Ovary (tissue), 3 donors: ENCODE data around the gene SART1.

Experiments
- EP300 ChIP-seq: sonication (generic); formaldehyde crosslinking; IDR thresholded peaks from one replicate; pipeline ENCODE4 v1.6.1; 2017; ENCODE audit warnings: antibody characterized with exemption
- TF ChIP-seq, protein P1 (sequence below), 3 donors: fragments of 450-650 bp in 2 of 3; fragments of 200-600 bp in 1 of 3; IDR thresholded peaks; one replicate each; pipeline versions ENCODE4 v1.5.1 to v1.8.0; 2016 to 2022; ENCODE audit warnings: antibody characterized with exemption in 3 of 3, mild to moderate bottlenecking in 1 of 3
- donor health status: DM: no; HTN: no; CAD: no.

DNA sequence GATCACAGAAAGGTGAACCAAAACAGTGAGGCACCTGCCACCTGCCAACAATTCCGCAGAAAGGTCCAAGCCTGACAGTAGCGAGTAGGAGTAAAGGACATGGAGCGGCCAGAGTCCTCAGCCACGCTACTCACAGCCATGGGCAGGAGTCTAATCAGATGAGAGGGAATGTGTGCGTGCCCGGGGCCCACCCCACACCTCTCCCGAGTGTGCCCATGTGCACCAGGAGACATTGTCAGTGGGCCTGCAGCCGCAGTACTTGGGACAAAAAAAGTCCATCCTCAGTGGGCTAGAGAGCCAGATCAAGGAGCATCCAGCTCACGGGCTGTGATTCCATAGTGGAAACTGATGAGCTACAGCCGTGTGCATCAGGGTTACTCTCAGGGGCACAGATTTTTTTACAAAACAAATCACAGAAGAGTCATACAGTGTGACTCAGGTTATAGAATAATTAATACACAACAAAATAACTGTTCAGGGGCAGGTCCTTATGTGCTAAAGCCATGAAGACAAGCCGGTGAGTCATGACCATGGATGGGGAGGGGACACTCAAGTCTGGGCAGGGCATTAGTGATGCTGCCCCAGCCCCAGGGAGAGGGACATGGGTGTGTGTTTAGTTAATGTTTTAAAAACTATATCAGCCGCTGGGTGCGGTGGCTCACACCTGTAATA is 12.0 kb downstream of the SART1 start:
- TF ChIP-seq EP300, result no peak
- TF ChIP-seq, protein P1, sequence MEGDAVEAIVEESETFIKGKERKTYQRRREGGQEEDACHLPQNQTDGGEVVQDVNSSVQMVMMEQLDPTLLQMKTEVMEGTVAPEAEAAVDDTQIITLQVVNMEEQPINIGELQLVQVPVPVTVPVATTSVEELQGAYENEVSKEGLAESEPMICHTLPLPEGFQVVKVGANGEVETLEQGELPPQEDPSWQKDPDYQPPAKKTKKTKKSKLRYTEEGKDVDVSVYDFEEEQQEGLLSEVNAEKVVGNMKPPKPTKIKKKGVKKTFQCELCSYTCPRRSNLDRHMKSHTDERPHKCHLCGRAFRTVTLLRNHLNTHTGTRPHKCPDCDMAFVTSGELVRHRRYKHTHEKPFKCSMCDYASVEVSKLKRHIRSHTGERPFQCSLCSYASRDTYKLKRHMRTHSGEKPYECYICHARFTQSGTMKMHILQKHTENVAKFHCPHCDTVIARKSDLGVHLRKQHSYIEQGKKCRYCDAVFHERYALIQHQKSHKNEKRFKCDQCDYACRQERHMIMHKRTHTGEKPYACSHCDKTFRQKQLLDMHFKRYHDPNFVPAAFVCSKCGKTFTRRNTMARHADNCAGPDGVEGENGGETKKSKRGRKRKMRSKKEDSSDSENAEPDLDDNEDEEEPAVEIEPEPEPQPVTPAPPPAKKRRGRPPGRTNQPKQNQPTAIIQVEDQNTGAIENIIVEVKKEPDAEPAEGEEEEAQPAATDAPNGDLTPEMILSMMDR (IDR thresholded peaks at IDR 0.05), result no peak
